GM12865 (cell line): ENCODE measurements around the gene KLB.

Source experiments
- DNase-seq: peaks from one replicate; pipeline ENCODE4 v3.0.0; 2010; ENCODE audit warnings: low read depth
- H3K4me3 ChIP-seq: 2 replicates; pipeline ENCODE4 v1.5.1; 2011; ENCODE audit warnings: mild to moderate bottlenecking, low read depth, low read length, control low read depth
- TF ChIP-seq, protein P1 (sequence below): IDR thresholded peaks from 2 replicates; pipeline ENCODE4 v1.5.1; 2011; ENCODE audit warnings: low read length, control low read depth, low read depth, inconsistent platforms; ENCODE audit not compliant: insufficient read depth; ENCODE audit errors: missing control alignments

Gene KLB

GRCh38 chr4:39429476-39430334 is 23.0 kb downstream of the KLB start:
- TF ChIP-seq, protein P1, sequence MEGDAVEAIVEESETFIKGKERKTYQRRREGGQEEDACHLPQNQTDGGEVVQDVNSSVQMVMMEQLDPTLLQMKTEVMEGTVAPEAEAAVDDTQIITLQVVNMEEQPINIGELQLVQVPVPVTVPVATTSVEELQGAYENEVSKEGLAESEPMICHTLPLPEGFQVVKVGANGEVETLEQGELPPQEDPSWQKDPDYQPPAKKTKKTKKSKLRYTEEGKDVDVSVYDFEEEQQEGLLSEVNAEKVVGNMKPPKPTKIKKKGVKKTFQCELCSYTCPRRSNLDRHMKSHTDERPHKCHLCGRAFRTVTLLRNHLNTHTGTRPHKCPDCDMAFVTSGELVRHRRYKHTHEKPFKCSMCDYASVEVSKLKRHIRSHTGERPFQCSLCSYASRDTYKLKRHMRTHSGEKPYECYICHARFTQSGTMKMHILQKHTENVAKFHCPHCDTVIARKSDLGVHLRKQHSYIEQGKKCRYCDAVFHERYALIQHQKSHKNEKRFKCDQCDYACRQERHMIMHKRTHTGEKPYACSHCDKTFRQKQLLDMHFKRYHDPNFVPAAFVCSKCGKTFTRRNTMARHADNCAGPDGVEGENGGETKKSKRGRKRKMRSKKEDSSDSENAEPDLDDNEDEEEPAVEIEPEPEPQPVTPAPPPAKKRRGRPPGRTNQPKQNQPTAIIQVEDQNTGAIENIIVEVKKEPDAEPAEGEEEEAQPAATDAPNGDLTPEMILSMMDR = no peak
- no peak overlapping the region for H3K4me3 ChIP-seq
- DNase-seq = no peak

- H3K4me3 ChIP-seq = no peak overlapping the region
- DNase-seq = no peak
- TF ChIP-seq, protein P1 = no peak
These were observed 27.3 kb downstream of the KLB start for GRCh38 chr4:39433878-39434492.

DNA sequence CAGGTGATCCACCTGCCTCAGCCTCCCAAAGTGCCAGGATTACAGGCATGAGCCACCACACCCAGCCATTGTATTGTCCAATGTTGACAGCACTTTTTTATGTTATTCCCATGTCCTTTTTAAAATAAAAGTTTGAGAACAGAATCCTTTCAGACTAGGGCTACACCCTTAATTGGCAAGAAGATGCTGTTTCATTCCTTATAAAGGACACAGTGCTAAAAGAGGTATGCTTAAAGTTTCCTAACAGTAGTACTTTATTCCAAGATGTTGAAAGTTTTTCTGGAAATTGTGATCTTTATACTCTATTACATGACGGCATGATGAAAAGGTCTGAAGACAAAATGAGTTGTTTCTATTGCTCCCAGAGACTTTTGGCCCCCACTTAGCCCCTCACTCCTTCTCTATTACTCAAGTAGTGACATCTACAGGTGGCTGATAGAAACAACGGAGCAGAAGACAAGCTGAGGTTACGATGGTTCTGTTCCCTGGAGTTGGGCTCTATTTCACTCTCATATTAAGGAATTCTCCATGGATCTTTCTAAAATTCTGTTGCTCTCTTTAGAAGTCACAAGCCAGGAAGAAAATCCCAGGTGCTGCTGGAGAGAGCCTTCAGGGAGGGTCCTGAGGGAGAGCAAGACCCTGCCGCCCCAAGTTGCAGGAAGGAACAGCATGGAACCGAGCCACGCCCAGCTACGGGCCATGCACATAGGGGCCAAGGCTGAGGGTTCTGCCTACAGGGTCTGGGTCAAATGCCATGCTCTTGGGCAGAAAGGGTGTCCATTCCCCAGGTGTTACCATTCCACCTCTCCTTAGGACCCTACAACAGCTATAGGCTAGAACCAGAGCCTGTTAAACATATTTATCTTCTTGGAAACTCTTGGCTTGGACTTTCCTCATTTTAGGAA is 29.2 kb downstream of the KLB start:
- no peak for DNase-seq
- TF ChIP-seq, protein P1 = peak; percentile 6
- no peak overlapping the region for H3K4me3 ChIP-seq

- DNase-seq = no peak
- no peak overlapping the region for H3K4me3 ChIP-seq
- TF ChIP-seq, protein P1 = no peak
These were observed 34.9 kb downstream of the KLB start for GRCh38 chr4:39441593-39441992.

GRCh38 chr4:39442998-39443397 is 36.3 kb downstream of the KLB start:
- DNase-seq = no peak
- TF ChIP-seq, protein P1 = no peak
- no peak overlapping the region for H3K4me3 ChIP-seq

DNA sequence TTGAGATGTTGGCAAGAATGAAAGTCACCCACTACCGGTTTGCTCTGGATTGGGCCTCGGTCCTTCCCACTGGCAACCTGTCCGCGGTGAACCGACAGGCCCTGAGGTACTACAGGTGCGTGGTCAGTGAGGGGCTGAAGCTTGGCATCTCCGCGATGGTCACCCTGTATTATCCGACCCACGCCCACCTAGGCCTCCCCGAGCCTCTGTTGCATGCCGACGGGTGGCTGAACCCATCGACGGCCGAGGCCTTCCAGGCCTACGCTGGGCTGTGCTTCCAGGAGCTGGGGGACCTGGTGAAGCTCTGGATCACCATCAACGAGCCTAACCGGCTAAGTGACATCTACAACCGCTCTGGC is 39.7 kb downstream of the KLB start:
- H3K4me3 ChIP-seq = no peak overlapping the region
- no peak for DNase-seq
- TF ChIP-seq, protein P1 = no peak
